ENCODE measurements around the gene LAMA3.

Gene LAMA3

GRCh38 chr18:23880931-23881617 lies 191.8 kb downstream of the LAMA3 start:
- DNase-seq, result no peak

GRCh38 chr18:23881778-23882177 lies 192.5 kb downstream of the LAMA3 start:
- no peak for DNase-seq

GRCh38 chr18:23882616-23883276 lies 193.5 kb downstream of the LAMA3 start:
- no peak for DNase-seq

- DNase-seq, result no peak
Measured at GRCh38 chr18:23883277-23883790, 194.1 kb downstream of the LAMA3 start.

DNA sequence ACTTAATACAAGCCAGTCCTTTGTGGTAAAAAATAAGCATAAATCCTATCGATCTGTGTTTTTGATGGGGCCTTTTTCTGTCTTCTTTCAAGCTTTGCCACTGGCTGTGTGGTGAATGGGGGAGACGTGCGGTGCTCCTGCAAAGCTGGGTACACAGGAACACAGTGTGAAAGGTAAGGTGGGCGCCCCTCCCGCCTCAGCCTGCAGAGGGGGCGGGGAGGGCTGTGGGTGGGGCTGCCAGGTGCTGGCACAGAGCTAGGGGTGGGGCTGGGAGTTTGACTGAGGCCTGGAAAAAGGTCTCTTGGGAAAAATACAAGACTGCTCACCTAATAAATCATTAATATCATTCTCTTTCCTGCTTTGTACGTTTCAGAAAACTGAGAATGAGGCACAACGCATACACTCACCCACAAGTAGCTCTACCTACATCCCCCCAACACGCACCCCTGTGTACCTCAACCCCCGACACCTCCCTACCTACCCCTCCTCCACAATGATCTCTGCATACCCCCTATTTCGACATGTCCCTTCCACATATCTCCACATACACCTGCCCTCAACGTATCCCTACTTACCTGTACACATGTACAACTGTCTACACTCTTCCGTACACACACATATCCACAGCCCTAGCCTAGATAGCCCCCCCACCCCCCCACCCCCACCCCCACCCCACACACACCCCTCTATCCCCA lies 195.6 kb downstream of the LAMA3 start:
- DNase-seq, result no peak

DNA sequence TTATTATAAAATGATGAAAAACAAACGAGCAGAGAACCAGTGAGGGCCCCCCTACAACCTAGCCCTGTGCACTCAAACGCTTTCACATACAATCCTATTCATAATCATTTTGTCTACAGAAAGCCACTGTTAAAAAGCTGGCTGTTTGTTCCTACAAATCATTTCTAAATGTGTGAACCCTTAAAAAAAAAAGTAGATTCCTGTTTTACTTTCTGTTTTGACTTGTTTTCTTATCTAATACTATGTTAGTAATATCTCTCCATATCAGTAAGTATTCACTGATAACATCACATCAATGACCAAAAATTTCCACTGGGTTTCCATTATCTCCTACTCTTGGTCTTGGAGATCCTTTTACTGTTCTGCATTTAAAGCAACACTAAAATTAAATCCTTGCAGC lies 196.5 kb downstream of the LAMA3 start:
- DNase-seq, result peak in 1 of 2 donors; percentile 61

GRCh38 chr18:23887035-23887434 lies 197.8 kb downstream of the LAMA3 start:
- no peak for DNase-seq

DNA sequence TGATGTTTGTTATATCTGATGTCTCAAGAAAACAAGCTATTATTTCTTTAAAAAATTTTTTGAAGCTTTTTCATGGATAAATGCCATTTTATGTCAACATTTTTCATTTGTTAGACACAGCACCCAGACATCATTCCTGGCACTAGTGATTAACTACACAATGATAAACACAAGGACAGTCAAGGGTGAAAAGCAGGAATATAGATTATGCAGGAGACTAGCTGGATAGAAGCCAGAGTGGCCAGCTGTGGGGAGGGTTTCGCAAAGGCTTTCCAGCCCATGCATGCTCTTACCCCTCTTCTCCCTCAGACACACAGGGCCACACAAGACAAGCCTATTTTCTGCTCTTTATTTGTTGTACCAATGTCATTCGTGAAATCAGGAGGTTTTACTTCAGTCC lies 198.2 kb downstream of the LAMA3 start:
- no peak for DNase-seq

- no peak for DNase-seq
Measured at GRCh38 chr18:23888881-23889280, 199.6 kb downstream of the LAMA3 start.

- DNase-seq, result no peak
Measured at GRCh38 chr18:23889907-23890306, 200.7 kb downstream of the LAMA3 start.

GRCh38 chr18:23890589-23890988 lies 201.3 kb downstream of the LAMA3 start:
- DNase-seq, result no peak

GRCh38 chr18:23893653-23894052 lies 204.4 kb downstream of the LAMA3 start:
- no peak for DNase-seq

- DNase-seq, result no peak
Measured at GRCh38 chr18:23894661-23895175, 205.5 kb downstream of the LAMA3 start.

GRCh38 chr18:23897291-23897690 lies 208.0 kb downstream of the LAMA3 start:
- no peak for DNase-seq

DNA sequence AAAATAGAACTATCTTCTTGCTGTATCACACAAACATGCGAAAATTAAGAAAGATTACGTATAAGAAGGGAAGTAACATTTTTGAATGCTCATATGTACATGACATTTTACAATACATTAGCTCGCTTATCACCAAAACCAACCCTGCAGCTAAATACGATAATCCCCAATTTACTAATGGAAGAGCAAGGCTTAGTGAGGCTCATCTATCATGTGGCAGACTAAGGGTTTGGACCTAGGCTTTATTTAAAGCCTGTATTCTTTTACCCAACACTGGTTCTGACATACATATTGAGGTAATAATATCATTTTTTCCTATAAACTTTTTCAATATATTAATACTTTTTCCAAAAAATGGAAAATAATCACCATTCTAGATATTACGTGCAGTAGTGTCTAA lies 208.5 kb downstream of the LAMA3 start:
- no peak for DNase-seq

DNA sequence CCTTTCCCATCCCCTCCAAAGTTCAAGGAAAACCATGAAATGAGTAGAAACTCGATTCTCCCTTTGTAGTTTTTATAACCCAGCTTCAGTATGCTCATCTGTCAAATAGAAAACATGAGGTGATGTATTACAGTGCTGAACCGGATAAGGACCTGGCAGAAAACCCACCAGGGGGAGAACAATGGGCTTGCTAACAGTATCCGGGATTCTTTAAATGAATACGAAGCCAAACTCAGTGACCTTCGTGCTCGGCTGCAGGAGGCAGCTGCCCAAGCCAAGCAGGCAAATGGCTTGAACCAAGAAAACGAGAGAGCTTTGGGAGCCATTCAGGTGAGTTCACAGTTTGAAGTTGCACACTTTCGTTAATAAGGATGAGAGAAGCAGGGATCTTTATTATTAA lies 211.7 kb downstream of the LAMA3 start:
- DNase-seq, result no peak

DNA sequence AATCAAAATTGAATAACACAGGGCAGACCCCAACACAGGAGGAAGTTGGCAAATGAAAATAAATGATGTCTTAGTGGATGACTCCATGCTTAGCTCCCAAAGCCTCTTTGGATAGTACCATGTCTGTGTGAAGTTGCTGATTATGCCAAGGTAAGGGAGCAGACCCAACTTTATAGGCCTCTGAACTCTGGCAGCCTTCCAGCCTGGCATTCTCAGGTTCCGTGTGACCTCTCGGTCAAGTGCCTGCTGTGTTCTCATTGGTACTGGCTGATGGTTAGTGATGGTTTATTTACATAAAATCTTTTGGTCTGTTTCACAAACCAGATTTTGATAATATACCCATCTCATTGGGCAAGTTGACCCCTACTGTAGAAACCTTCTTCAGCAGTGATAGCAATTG lies 213.1 kb downstream of the LAMA3 start:
- DNase-seq, result no peak

- DNase-seq, result no peak
Measured at GRCh38 chr18:23903971-23904370, 214.7 kb downstream of the LAMA3 start.

DNA sequence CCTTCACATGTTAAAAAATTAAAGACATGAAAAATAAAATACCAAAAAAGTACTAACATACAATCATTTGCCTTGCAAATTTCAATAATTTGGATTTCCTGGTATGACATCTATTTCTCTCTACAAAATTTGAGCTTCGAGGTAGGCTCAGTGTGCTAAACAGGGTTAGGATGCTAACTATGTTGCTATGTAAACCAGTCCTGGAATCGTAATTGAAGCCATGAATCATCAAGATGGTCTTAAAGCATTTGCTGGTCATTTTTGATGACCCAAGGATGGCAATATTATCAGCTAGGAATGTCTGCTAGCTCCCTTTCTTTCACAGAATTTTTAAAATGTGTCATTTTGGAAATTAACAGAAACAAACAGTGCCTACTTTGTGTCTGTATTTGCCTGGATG lies 217.4 kb downstream of the LAMA3 start:
- no peak for DNase-seq

DNA sequence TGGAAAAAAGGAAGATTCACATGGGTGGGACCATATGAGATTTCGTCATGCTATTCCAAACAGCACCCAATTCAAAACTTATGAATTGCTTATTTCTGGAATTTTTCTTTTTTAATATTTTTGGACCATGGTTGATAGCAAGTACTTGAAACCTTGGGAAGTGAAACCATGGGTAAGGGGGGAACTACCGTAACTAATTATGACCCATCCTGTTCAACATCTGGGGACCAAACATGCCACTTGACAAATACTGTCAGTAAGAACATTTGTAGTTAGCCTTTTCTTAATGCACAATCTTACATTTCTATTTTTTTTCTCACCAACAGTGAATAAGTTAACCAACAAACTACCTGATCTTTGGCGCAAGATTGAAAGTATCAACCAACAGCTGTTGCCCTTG lies 219.6 kb downstream of the LAMA3 start:
- DNase-seq, result no peak

DNA sequence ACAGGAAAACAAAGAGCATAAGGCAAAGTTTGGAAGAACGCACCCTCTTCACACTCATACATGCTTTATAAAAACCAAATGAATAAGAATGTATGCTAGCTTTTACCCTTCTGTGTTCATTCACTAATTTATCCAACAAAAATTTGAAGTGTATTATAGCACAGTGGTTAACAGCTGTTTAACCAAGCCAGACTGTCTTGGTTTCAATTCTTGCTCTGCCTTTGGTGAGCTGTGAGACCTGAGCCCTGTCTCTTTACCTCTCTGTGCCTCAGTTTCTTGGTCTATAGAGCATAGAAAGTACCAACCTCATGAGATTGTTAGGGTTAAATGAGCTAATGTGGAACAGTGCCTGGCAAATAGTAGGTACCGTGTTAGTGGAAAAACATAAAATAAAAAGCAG lies 220.8 kb downstream of the LAMA3 start:
- no peak for DNase-seq

DNA sequence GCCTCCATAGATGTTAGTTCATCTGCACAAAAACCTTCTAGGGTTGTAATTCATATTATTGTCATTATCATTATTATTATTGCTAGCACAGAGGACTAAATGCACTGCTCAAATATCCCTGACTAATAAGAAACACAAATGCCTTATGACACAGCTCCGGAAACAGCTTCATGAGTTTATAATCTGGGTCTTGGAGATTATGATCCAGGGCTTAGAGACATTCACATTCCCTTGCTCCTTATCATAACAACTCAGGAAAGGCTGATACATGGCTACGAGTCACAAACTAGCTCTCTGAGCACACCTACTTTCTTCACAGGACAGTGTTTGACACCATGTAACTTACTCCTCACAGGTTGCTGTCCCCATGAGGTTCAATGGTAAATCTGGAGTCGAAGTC lies 223.1 kb downstream of the LAMA3 start:
- DNase-seq, result no peak

- DNase-seq, result no peak
Measured at GRCh38 chr18:23916338-23916737, 227.1 kb downstream of the LAMA3 start.
